Colon (tissue), 2 donors: ENCODE data around the gene ZNF284.

ENCODE experiments used
- FAIRE-seq: peaks from 2 replicates; lab custom pipeline; 2012; peaks lifted over from hg19 to GRCh38; lab: Jason Lieb, UNC
- donor health status: control.
- donor health status: control.

ZNF284 gene

DNA sequence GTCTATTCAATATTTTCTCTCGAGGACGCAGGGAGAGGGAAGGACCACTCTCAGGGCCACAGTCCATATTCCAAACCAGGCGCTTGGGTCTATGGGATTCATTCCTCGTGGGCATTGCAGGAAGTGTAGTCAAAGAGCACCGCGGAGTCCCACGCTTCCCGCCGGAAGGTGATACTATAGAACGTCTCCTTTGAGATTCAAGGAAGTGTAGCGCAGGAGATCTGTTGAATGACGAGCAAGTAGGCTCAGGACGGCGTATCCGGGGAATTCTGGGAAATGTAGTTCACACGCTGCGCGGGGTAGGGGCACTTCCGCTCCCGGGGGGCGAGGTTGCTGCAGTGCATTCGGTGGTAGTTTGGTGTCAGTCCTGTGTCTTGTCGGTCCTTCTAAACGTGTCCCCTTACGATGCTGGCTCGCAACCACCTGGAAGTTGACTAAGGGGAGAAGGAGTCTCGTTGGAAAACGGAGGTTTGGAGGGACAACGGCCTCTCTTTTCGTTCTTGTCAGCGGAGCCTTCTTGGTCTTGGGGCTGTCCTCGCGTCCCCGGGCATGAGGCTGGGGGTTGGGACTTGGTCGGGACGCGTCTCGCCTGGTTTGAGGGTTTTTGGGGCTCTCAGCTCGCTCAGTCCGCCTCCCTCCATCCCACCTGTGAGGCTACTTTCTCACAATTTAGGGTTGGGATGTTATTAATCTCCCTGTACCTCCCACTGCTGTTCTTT is at the start of gene ZNF284:
Gene ZNF284 (plus strand): TSS at position 336 of the 719 bp plus-strand sequence. CDS start 4,231 bp downstream, outside the sequence.
- no peak for FAIRE-seq

DNA sequence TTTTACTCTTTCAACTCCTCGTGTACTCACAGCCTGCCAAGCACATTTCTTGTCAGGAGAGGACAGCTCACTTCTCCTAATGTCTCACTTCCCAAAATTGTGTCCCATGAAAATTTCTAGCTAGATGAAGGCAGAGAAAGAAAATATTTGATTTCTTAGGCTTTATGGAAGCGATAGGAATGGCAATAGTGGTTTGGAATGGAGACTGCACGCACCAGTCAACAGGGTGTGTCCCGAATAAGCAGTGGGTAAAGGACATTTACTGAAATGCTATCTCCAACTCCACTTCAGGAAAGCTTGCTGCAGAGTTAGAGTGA is 47.1 kb upstream of the ZNF284 start:
- FAIRE-seq = no peak

DNA sequence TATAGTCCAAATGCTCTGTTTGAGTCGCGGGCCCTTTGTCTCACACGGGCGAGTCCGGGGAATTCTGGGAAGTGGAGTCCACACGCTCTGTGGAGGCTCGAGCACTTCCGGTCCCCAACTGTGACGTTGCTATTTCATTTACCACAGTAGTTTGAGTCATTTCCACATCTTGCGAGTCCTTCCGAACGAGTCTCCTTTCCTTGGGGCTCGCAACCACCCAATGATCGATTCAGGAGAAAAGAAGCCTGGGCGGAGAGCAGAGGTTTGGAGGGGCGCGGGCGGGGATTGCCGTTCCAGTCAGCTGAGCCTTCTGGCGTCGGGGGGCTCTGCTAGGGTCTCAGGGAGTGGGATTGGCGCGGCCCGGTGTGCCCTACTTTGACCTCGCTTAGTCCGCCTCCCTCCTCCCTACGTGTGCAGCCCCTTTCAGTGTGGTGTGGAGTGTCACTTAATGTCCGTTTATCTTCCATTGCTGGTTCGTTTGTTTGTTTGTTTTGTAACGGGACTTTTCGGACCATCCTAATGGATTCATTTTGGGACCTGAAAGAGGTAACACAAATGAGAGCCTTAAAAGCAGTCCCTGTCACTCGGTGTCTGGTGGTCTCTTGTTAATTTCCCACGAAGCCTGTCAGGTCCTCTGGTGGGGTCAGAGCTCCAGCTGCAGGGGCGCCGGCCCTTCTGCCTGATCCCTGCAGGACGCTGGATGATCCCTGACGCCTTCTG is 46.6 kb upstream of the ZNF284 start, which contains the start of gene ZNF222:
Gene ZNF222 (plus strand): TSS at position 163 of the 720 bp plus-strand sequence. CDS start 58 bp downstream, at position 221.
- no peak for FAIRE-seq

DNA sequence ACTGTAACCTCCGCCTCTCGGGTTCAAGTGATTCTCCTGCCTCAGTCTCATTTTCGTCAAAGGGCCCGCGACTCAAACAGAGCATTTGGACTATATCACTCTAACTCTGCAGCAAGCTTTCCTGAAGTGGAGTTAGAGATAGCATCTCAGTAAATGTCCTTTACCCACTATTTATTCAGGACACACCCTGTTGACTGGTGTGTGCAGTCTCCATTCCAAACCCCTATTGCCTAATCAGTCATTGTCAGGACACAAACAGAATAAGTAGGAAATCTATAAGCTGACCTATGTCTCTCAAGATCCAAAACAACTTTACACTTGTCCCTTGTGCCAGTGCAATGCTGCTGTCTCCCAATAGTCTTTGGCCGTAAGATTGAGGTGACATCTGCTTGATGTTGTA is 45.3 kb upstream of the ZNF284 start:
- FAIRE-seq = no peak

DNA sequence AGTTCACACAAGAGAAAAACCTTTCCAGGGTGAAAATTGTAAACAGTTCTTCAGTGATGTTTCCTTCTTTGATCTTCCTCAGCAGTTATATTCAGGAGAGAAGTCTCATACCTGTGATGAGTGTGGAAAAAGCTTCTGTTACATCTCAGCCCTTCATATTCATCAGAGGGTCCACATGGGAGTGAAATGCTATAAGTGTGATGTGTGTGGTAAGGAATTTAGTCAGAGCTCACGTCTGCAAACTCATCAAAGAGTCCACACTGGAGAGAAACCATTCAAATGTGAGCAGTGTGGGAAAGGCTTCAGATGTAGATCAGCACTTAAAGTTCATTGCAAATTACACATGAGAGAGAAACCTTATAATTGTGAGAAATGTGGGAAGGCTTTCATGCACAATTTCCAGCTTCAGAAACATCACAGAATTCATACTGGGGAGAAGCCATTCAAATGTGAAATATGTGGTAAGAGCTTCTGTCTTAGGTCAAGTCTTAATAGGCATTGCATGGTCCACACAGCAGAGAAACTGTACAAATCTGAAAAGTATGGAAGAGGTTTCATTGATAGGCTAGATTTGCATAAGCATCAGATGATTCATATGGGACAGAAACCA is 39.9 kb upstream of the ZNF284 start:
- no peak for FAIRE-seq

DNA sequence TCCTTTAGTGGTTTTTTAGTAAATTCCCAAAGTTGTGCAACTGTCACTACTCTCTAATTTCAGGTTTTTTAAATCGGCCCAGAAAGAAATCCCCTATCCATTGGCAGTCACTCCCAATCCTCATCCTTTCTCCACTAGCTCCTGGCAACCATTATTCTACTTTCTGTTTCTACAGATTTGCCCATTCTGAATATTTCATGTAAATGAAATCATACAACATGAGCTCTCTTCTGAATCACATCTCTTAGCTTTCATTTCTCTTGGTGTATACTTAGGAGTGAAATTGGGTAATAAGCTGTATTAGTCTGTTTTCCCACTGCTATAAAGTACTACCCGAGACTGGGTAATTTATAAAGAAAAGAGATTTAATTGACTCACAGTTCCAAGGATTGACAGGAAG is 29.8 kb upstream of the ZNF284 start:
- FAIRE-seq = no peak

DNA sequence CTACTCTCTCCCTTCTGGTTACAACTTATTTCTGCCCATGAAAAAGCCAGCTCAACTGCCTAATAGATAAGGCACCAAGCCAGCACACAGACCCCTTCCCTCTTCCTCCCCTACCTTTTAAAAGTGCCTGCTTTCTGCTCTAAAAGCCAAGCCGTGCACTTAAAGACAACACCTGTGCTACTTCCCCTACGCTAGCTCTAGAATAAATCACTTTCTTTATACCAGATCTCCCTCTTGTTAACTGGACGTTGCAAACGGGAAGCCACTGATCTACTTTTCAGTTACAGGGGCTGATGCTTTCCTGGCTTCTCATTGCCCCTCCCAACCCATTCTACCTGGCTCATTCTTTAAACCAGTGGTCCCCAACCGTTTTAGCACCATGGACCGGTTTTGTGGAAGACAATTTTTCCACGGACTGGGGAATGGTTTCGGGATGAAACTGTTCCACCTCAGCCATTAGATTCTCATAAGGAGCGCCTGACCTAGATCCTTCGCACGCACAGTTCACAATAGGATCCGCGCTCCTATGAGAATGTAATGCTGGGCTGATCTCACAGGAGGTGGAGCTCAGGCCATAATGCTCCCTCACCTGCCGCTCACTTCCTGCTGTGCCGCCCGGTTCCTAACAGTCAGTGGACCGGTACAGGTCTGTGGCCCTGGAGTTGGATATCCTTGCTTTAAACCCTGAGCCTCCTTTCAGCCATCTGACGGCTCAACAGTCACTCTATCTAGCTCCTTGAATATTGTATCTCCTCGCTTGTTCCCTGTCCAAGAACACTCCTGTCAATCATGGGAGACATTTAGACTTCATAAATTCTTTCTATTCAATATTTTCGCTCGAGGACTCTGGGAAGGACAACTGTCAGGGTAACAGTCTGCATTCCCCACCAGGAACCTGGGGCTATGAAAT is 21.0 kb upstream of the ZNF284 start:
- no peak for FAIRE-seq

DNA sequence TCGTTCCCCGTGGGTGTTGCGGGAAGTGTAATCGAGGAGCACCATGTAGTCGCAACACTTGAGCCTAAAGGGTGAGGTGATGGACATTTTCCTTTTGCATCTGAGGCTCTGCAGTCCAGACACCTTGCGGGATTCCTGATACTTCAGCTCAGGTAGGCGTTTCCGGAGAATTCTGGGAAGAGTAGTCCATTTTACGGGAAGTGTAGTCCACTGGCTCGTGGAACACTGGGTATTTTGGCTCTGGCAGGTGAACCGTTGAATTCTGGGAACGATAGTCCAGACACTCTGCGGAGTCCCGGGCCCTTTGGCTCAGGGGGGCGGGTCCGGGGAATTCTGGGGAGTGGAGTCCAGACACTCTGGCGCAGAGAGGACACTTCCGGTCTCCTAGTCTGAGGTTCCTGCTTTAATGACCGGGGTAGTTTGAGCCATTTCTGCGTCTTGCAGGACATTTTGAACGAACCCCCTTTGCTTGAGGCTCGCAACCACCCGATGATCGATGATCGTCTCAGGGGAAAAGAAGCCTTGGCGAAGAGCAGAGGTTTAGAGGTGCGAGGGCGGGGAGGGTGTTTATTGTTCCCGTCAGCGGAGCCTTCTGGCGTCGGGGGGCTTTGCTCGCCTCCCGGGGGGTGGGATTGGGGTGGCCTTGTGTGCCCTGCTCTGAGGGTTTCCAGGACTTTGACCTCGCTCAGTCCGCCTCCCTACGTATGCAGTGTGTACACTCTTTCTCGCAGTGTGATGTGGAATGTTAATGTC is 20.1 kb upstream of the ZNF284 start, which contains the start of gene ZNF223:
Gene ZNF223 (plus strand): TSS at position 387 of the 753 bp plus-strand sequence. CDS start 3,141 bp downstream, outside the sequence.
- FAIRE-seq = peak; percentile 53

DNA sequence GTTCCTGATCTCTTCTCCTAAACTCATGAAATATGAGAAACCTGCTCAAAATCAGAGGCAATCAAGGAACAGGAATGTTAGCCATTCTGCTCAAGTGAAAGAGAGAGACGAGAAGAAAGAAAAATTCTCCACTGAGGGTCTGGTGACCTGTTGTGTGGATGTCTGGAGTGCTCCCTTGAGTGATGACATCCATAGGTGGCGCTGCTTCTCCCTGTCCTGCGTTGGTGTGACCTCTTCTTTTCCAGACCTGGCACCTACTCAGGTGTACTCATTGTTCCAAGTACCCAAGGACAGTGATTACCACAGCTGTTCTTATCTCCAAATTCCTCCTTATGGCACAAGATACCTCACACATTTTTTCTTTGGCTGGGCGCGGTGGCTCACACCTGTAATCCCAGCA is 16.1 kb upstream of the ZNF284 start:
- no peak for FAIRE-seq

DNA sequence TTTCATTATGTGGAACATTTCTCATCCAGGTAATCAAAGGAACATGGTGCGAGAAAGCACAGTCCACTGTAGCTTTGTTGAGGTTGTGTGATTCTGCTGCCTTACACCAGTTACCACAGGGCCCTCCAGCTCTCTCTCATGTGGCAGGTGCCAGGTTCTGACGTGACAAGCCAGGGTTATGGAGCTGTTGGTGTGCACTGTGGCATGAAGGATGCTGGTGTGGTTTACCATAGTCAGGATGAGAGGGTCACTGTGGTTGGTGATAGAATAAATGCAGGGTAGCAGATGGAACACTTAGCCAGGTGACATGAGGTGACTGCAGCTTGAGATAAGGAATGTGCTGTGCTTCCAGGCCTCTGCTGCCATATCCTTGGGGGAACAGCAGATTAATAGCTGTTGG is 12.7 kb upstream of the ZNF284 start:
- no peak for FAIRE-seq

DNA sequence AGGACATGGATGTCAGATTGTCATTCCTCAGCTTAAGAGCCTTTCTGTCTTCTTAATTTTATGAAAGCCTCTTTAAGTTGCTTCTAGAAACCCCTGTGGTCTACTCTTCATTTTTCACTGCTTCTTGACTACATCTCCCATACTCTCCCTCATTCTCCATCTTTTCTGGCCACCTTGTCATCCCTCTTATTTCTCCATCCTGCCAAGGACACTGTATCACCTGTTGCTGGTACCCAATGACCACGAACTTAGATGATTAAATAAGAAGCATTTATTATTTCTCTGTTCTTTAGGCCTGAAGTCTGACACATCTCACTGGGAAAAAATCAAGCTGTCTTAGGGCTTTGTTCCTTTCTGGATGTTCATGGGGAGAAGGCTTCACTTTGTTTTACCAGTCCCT is 10.9 kb upstream of the ZNF284 start:
- FAIRE-seq = no peak

DNA sequence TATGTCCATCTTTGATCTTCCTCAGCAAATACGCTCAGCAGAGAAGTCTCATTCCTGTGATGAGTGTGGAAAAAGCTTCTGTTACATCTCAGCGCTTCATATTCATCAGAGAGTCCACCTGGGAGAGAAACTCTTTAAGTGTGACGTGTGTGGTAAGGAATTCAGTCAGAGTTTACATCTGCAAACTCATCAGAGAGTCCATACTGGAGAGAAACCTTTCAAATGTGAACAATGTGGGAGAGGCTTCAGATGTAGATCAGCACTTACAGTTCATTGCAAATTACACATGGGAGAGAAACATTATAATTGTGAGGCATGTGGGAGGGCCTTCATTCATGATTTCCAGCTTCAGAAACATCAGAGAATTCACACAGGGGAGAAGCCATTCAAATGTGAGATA is 5.7 kb upstream of the ZNF284 start:
- no peak for FAIRE-seq

DNA sequence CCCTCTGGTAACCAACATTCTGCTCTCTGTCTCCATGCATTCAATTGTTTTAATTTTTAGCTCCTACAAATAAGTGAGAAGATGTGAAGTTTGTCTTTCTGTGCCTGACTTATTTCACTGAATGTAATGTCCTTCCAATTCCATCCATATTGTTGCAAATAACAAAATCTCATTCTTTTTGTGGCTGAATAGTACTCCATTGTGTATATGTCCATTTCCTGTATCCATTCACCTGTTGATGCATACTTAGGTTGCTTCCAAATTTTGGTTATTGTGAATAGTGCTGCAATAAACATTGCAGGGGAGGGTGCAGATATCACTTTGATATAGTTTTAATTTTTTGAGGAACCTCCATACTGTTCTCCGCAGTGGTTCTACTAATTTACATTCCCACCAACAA is 2.5 kb upstream of the ZNF284 start:
- FAIRE-seq = no peak

DNA sequence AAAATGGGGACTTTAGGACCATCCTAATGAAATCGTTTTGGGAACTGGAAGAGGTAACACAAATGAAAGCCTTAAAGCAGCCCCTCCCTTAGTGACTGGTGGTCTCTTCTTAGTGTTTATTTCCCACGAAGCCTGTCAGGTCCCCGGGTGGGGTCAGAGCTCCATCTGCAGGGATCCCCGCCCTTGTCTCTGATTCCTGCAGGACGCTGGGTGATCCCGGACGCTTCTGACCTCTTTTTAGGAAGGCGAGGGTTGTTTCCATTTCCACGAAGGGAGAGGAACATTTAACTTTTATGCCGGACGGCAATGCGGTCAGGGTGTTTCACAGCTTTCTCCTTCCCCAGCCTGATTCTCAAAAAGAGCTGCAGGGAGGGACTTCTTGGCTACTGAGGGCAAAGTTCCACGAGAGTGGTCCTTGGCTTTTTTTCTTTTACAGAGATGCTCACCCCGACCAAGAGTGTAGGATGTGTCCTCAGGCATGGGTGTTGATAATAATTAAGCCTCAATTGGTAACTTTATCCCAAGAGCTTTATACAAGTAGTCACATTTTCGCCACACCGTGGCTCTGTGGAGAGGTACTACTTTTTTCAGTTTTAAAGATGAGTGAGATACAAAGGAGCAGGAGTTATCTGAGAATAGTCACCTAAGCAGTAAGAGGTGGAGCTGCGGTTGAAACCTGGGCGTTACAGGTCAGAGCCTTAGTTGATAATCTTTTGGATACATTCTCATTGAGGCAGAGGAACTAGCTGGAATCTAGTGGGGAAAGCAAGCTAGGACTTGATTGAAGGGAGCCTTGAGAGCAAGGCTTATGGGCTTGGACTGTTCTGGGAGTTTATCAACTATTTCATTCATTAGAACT is 813 bp downstream of the ZNF284 start:
- FAIRE-seq = no peak

DNA sequence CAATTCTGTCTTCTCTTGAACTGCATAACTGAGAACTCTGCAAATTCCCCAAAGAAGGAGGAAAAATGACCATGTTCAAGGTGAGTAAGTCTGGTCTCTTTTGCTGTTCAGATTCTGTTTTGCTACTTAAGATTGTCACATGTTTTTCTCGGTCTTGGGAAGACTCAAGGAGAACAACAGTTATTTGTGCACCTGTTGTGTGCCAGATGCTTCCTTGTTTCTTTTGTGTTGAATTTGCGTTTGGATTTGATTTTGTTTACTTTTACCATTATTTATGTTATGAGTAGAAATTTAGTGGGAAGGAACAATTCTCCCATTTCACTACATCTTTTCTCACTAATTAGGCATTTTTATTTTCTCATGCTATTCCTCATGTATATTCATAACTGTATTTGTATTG is 4.4 kb downstream of the ZNF284 start:
- FAIRE-seq = no peak

DNA sequence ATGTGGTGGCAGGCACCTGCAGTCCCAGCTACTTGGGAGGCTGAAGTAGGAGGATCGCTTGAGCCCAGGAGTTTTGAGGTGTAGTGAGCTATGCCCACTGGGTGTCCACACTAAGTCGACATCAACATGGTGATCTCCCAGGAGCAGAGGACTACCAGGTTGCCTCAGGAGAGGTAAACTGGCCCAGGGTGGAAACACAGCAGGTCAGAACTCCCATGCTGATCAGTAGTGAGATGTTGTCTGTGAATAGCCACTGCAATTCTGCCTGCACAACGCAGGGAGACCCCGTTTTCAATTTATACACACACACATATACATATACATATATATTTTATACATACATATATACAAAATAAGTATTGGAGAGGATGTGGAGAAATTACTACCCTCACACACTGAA is 20.1 kb downstream of the ZNF284 start:
- no peak for FAIRE-seq

DNA sequence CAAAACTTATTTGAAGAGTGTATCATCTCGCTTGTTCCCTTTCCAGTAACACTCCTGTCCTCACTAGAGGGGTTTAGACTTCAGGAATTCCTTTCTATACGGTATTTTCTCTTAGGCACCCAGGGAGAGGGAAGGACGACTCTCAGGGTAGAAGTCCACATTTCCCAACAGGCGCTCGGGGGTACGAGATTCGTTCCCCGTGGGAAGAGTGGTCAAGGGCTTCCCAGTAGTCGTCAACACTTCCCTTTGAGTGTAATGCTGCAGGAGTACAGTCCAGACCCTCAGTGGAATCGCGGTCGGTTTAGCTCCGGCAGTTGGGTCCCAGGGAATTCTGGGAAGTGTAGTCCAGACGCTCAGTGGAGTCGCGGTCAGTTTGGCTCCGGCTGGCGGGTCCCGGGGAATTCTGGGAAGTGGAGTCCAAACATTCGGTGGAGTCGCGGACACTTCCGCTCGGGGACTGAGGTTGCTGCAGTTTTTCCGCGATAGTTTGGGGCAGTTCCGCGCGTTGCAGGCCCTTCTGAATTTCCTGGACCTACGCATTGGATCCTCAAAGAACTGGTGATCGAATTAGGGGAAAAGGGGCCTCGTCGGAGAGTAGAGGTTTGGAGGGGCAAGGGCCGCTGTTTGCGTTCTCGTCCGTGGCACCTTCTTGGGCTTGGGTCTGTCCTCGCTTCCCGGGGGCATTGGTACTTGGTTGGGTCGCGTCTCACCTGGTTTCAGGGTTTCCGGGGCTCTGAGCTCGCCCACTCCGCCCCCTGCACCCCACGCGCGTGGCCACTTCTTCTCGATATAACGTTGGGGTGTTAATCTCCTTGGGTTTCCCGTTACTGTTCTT is 22.2 kb downstream of the ZNF284 start, which contains the start of gene ZNF224:
Gene ZNF224 (plus strand): TSS at position 431 of the 835 bp plus-strand sequence. CDS start 3,513 bp downstream, outside the sequence.
- peak; percentile 51 for FAIRE-seq

DNA sequence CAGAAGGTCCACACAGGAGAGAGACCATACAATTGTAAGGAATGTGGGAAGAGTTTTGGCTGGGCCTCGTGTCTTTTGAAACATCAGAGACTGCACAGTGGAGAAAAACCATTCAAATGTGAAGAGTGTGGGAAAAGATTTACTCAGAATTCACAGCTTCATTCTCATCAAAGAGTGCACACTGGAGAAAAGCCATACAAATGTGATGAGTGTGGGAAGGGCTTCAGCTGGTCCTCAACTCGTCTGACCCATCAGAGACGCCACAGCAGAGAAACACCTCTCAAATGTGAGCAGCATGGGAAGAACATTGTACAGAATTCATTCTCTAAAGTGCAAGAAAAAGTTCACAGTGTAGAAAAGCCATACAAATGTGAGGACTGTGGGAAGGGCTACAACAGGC is 35.8 kb downstream of the ZNF284 start:
- no peak for FAIRE-seq

DNA sequence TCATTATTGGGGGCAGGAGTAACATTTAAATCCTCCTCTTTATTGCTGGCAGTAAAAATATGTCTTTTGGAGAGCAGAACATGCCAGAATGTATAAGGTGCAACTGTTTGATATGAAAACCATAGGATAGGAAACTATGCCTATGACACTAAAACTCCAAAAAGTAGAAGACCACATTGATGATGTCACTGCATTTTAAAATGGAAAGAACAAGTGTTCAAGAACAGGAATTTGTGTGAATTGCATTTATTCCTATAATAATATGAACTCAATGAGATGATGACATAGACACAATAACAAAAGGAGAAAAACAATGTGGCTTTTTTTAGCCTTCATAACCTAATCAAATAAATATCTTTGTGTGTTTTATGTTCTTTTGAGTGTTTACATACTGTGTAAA is 37.5 kb downstream of the ZNF284 start:
- no peak for FAIRE-seq
